Measurements from ENCODE around the gene MED22.

Gene MED22

DNA sequence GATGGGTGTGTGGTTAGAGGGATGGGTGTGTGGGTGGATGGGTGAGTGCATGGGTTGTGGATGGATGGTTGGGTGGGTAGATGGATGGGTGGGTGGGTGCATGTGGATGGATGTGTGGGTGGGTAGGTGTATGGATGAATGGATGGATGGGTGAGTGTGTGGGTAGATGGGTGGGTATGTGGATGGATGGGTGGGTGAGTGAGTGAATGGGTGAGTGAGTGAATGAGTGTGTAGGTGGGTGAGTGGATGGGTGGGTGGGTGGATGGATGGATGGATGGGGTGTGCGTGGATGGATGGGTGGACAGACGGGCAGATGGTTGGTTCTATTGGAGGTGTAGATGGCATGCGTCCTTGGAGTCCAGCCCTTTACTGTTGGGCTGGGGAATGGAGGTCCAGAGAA, 45.5 kb upstream of the MED22 start:
- TF ChIP-seq NFIC (IDR thresholded peaks at IDR 0.05) = no peak
- TF ChIP-seq FOXM1 (IDR thresholded peaks at IDR 0.05; ENCODE audit: borderline replicate concordance, low read depth) = no peak
- TF ChIP-seq, protein P1, sequence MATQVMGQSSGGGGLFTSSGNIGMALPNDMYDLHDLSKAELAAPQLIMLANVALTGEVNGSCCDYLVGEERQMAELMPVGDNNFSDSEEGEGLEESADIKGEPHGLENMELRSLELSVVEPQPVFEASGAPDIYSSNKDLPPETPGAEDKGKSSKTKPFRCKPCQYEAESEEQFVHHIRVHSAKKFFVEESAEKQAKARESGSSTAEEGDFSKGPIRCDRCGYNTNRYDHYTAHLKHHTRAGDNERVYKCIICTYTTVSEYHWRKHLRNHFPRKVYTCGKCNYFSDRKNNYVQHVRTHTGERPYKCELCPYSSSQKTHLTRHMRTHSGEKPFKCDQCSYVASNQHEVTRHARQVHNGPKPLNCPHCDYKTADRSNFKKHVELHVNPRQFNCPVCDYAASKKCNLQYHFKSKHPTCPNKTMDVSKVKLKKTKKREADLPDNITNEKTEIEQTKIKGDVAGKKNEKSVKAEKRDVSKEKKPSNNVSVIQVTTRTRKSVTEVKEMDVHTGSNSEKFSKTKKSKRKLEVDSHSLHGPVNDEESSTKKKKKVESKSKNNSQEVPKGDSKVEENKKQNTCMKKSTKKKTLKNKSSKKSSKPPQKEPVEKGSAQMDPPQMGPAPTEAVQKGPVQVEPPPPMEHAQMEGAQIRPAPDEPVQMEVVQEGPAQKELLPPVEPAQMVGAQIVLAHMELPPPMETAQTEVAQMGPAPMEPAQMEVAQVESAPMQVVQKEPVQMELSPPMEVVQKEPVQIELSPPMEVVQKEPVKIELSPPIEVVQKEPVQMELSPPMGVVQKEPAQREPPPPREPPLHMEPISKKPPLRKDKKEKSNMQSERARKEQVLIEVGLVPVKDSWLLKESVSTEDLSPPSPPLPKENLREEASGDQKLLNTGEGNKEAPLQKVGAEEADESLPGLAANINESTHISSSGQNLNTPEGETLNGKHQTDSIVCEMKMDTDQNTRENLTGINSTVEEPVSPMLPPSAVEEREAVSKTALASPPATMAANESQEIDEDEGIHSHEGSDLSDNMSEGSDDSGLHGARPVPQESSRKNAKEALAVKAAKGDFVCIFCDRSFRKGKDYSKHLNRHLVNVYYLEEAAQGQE (IDR thresholded peaks at IDR 0.05; ENCODE audit: low read depth) = no peak
- no peak for TF ChIP-seq EP300 (IDR thresholded peaks at IDR 0.05; ENCODE audit: borderline replicate concordance)
- TF ChIP-seq MAX (IDR thresholded peaks at IDR 0.05) = no peak
- no peak for TF ChIP-seq CEBPB (IDR thresholded peaks at IDR 0.05)
- TF ChIP-seq, protein P2, sequence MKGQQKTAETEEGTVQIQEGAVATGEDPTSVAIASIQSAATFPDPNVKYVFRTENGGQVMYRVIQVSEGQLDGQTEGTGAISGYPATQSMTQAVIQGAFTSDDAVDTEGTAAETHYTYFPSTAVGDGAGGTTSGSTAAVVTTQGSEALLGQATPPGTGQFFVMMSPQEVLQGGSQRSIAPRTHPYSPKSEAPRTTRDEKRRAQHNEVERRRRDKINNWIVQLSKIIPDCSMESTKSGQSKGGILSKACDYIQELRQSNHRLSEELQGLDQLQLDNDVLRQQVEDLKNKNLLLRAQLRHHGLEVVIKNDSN (IDR thresholded peaks at IDR 0.05) = no peak
- no peak for TF ChIP-seq TEAD4 (IDR thresholded peaks at IDR 0.05)
- TF ChIP-seq EGR1 (IDR thresholded peaks at IDR 0.05) = no peak
- TF ChIP-seq TAF1 (IDR thresholded peaks at IDR 0.05; ENCODE audit: low read depth) = no peak
- TF ChIP-seq CREB1 (IDR thresholded peaks at IDR 0.05; ENCODE audit: low read depth) = no peak
- no peak for TF ChIP-seq TCF12 (IDR thresholded peaks at IDR 0.05; ENCODE audit: low read depth)
- TF ChIP-seq YY1 (IDR thresholded peaks at IDR 0.05; ENCODE audit: low read depth) = no peak

DNA sequence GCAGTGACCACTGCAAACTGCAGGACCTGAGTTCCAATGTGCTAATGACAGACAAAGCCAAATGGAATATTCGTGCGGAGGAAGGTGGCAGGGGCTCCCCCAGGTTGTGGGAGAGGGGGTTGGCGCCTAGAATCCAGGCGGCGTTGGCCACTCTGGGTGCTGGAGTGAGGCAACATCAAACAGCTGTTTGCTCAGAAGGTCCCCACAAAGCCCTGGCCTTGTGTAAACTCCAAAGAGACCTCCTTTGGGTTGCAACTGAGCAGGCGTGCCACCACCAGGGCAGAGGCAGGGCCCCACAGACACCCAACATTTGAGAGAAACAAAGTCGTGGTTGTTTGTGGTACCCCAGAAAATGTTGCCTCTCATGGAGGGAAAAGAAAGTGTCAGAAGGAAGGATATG, 42.8 kb upstream of the MED22 start:
- TF ChIP-seq RAD21 (IDR thresholded peaks at IDR 0.05; ENCODE audit: low read depth) = no peak
- no peak for TF ChIP-seq FOXM1 (IDR thresholded peaks at IDR 0.05; ENCODE audit: borderline replicate concordance, low read depth)
- no peak for TF ChIP-seq ZBTB7A (IDR thresholded peaks at IDR 0.05; ENCODE audit: low read depth)
- TF ChIP-seq TAF1 (IDR thresholded peaks at IDR 0.05; ENCODE audit: low read depth) = no peak
- TF ChIP-seq EGR1 (IDR thresholded peaks at IDR 0.05) = no peak
- no peak for TF ChIP-seq TCF12 (IDR thresholded peaks at IDR 0.05; ENCODE audit: low read depth)
- TF ChIP-seq EP300 (IDR thresholded peaks at IDR 0.05; ENCODE audit: borderline replicate concordance) = no peak
- TF ChIP-seq NFIC (IDR thresholded peaks at IDR 0.05) = no peak
- TF ChIP-seq CEBPB (IDR thresholded peaks at IDR 0.05) = no peak
- TF ChIP-seq CREB1 (IDR thresholded peaks at IDR 0.05; ENCODE audit: low read depth) = no peak

DNA sequence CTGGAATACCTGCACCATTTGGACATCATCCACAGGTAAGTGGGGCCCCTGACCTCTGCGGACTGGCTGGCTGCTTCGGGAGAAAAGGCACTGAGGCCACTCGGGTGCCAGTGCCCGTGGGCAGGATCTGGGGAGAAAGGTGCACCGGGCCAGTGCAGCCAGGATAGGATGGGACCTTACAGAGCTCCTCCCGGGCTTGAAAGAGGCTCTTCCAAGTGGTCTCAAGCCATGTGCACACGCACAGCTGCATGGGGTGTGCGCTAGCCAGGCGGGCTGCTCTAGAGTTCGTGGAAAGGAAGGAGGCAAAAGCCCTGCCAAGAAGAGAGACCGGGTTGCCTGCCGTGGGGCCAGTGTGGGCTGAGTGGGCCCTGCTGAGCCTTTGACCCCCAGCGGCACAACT, 41.6 kb upstream of the MED22 start:
- TF ChIP-seq FOXM1 (IDR thresholded peaks at IDR 0.05; ENCODE audit: borderline replicate concordance, low read depth) (no peak), ZBTB7A (IDR thresholded peaks at IDR 0.05; ENCODE audit: low read depth) (no peak), MAX (IDR thresholded peaks at IDR 0.05) (no peak)

DNA sequence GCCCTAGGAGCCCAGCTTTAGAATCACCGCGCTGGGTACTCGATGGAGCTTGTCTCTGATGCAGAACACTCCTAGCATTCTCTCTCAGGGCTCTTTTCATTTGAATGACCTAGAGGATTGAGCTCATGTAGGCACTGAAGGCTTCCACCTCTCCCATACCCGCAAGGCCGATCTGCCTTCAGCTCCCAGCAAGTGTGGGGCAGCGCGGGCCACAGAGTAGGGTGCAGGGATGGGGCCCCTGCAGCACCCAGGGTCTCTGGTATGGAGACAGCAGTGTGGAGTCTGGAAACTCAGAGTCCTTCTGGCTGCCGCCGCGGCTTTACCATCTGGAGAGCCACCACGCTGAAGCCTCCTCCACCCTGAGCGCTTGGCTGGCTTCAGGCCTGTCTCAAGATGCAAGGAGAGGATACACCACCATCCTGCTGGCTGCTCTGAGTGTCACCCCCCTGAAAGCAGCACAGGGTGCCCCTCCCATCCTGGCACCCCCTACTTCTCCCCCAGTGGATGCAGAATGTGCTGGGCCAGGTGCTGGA, 41.2 kb upstream of the MED22 start:
- TF ChIP-seq ZBTB7A (IDR thresholded peaks at IDR 0.05; ENCODE audit: low read depth) (no peak), TCF12 (IDR thresholded peaks at IDR 0.05; ENCODE audit: low read depth) (no peak), CREB1 (IDR thresholded peaks at IDR 0.05; ENCODE audit: low read depth) (no peak), NFIC (IDR thresholded peaks at IDR 0.05) (no peak), MAX (IDR thresholded peaks at IDR 0.05) (no peak), EGR1 (IDR thresholded peaks at IDR 0.05) (no peak), RAD21 (IDR thresholded peaks at IDR 0.05; ENCODE audit: low read depth) (no peak), TAF1 (IDR thresholded peaks at IDR 0.05; ENCODE audit: low read depth) (no peak), FOXM1 (IDR thresholded peaks at IDR 0.05; ENCODE audit: borderline replicate concordance, low read depth) (no peak), YY1 (IDR thresholded peaks at IDR 0.05; ENCODE audit: low read depth) (no peak), CEBPB (IDR thresholded peaks at IDR 0.05) (no peak), TEAD4 (IDR thresholded peaks at IDR 0.05) (no peak), EP300 (IDR thresholded peaks at IDR 0.05; ENCODE audit: borderline replicate concordance) (no peak)
- TF ChIP-seq, protein P1 (IDR thresholded peaks at IDR 0.05; ENCODE audit: low read depth) = no peak
- TF ChIP-seq, protein P2 (IDR thresholded peaks at IDR 0.05) = no peak

- TF ChIP-seq YY1 (IDR thresholded peaks at IDR 0.05; ENCODE audit: low read depth) (no peak), CREB1 (IDR thresholded peaks at IDR 0.05; ENCODE audit: low read depth) (no peak), CEBPB (IDR thresholded peaks at IDR 0.05) (no peak), EGR1 (IDR thresholded peaks at IDR 0.05) (no peak), MAX (IDR thresholded peaks at IDR 0.05) (no peak), EP300 (IDR thresholded peaks at IDR 0.05; ENCODE audit: borderline replicate concordance) (no peak), TCF12 (IDR thresholded peaks at IDR 0.05; ENCODE audit: low read depth) (no peak), TEAD4 (IDR thresholded peaks at IDR 0.05) (no peak), NFIC (IDR thresholded peaks at IDR 0.05) (no peak), ZBTB7A (IDR thresholded peaks at IDR 0.05; ENCODE audit: low read depth) (no peak)
- TF ChIP-seq, protein P1 (IDR thresholded peaks at IDR 0.05; ENCODE audit: low read depth) = no peak
- TF ChIP-seq, protein P2 (IDR thresholded peaks at IDR 0.05) = no peak
Observed at GRCh38 chr9:133387680-133388079, 39.7 kb upstream of the MED22 start.
